GM23338 (cell line): ENCODE results near the gene UTS2R. TPM values are rescaled to one million over a fixed set of nuclear protein-coding genes. Genes with fewer than 3 reads are reported as not detected.
A peak's percentile ranks its signal among the peaks of the same experiment; 100 is the strongest.

Experiments used
- ATAC-seq: fragments of 200-7000 bp; cut with Tn5 transposase; 3 replicates; pipeline ENCODE4 v1.9.1; 2020
- DNase-seq: peaks from one replicate; pipeline ENCODE4 v3.0.0-alpha.2; 2015; ENCODE audit warnings: low spot score
- H2AFZ ChIP-seq: fragments of 200-600 bp; sonication (generic); 2 replicates; pipeline ENCODE4 v1.8.0; 2016; ENCODE audit warnings: antibody characterized with exemption, mild to moderate bottlenecking, moderate library complexity
- H3F3A ChIP-seq: fragments of 200-600 bp; sonication (generic); replicated peaks from 2 replicates; pipeline ENCODE4 v1.8.0; 2017; ENCODE audit warnings: antibody characterized with exemption, mixed run types, low read depth
- H3K27ac ChIP-seq: fragments of 200-600 bp; sonication (generic); 2 replicates; pipeline ENCODE4 v1.6.1; 2016; ENCODE audit warnings: low read depth
- H3K27me3 ChIP-seq: fragments of 200-600 bp; sonication (generic); 2 replicates; pipeline ENCODE4 v1.8.0; 2016; ENCODE audit warnings: mild to moderate bottlenecking, mixed run types, moderate library complexity; ENCODE audit not compliant: insufficient read depth
- H3K36me3 ChIP-seq: fragments of 200-600 bp; sonication (generic); 2 replicates; pipeline ENCODE4 v1.8.0; 2016; ENCODE audit warnings: mild to moderate bottlenecking; ENCODE audit not compliant: insufficient read depth
- H3K4me1 ChIP-seq: fragments of 200-600 bp; sonication (generic); 2 replicates; pipeline ENCODE4 v1.8.0; 2016; ENCODE audit warnings: mild to moderate bottlenecking, moderate library complexity; ENCODE audit not compliant: insufficient read depth
- H3K4me2 ChIP-seq: fragments of 200-600 bp; sonication (generic); 2 replicates; pipeline ENCODE4 v1.7.1; 2017; ENCODE audit warnings: mixed run types
- H3K4me3 ChIP-seq: fragments of 200-600 bp; sonication (generic); 2 replicates; pipeline ENCODE4 v1.6.1; 2016; ENCODE audit warnings: mixed run types
- H3K79me2 ChIP-seq: fragments of 200-600 bp; sonication (generic); replicated peaks from 2 replicates; pipeline ENCODE4 v1.8.0; 2017; ENCODE audit warnings: mild to moderate bottlenecking; ENCODE audit not compliant: insufficient read depth
- H3K9me2 ChIP-seq: fragments of 200-600 bp; sonication (generic); 2 replicates; pipeline ENCODE4 v1.8.0; 2017; ENCODE audit not compliant: insufficient read depth
- H4K20me1 ChIP-seq: fragments of 200-600 bp; sonication (generic); replicated peaks from 2 replicates; pipeline ENCODE4 v1.8.0; 2017; ENCODE audit warnings: mild to moderate bottlenecking; ENCODE audit not compliant: insufficient read depth
- H3K27ac Mint-ChIP-seq: 2 replicates; pipeline ENCODE4 v1.8.0; 2020; ENCODE audit warnings: inconsistent platforms, mild to moderate bottlenecking, moderate library complexity, mixed read lengths
- H3K27me3 Mint-ChIP-seq: 3 replicates; pipeline ENCODE4 v1.8.0; 2022; ENCODE audit warnings: low read depth, mild to moderate bottlenecking, moderate library complexity, mixed read lengths, inconsistent platforms; ENCODE audit not compliant: insufficient read depth, poor library complexity
- H3K36me3 Mint-ChIP-seq: 3 replicates; pipeline ENCODE4 v1.8.0; 2021; ENCODE audit warnings: low read depth, mild to moderate bottlenecking, inconsistent platforms, moderate library complexity, mixed read lengths
- H3K4me1 Mint-ChIP-seq: 3 replicates; pipeline ENCODE4 v1.8.0; 2020; ENCODE audit warnings: mild to moderate bottlenecking, inconsistent platforms, mixed read lengths
- H3K4me3 Mint-ChIP-seq: 3 replicates; pipeline ENCODE4 v1.8.0; 2021; ENCODE audit warnings: moderate library complexity, mild to moderate bottlenecking, inconsistent platforms, mixed read lengths
- H3K9me3 Mint-ChIP-seq: 3 replicates; pipeline ENCODE4 v1.8.0; 2020; ENCODE audit warnings: moderate library complexity, mild to moderate bottlenecking, inconsistent platforms, mixed read lengths
- CREB1 ChIP-seq: fragments of 250-450 bp; sonication (Bioruptor Pico); IDR thresholded peaks from 2 replicates; pipeline ENCODE4 v1.5.0; 2020; ENCODE audit warnings: low read depth, mild to moderate bottlenecking, moderate library complexity
- ETS1 ChIP-seq: IDR thresholded peaks from 2 replicates; pipeline ENCODE4 v1.6.1; 2016; ENCODE audit warnings: antibody characterized with exemption
- EZH2 ChIP-seq: fragments of 200-600 bp; sonication (generic); IDR thresholded peaks from one replicate; pipeline ENCODE4 v1.8.0; 2017; ENCODE audit warnings: antibody characterized with exemption, mild to moderate bottlenecking, low read depth; ENCODE audit not compliant: unreplicated experiment
- JUNB ChIP-seq: IDR thresholded peaks from one replicate; pipeline ENCODE4 v1.6.1; 2016; ENCODE audit warnings: antibody characterized with exemption; ENCODE audit not compliant: unreplicated experiment
- NANOG ChIP-seq: IDR thresholded peaks from 2 replicates; pipeline ENCODE4 v1.6.1; 2016; ENCODE audit warnings: antibody characterized with exemption, borderline replicate concordance
- POLR2AphosphoS5 ChIP-seq: IDR thresholded peaks from 2 replicates; pipeline ENCODE4 v1.6.1; 2016; ENCODE audit warnings: antibody characterized with exemption, low read depth
- STAT1 ChIP-seq: IDR thresholded peaks from one replicate; pipeline ENCODE4 v1.6.1; 2016; ENCODE audit warnings: antibody characterized with exemption; ENCODE audit not compliant: unreplicated experiment
- ZNF114 ChIP-seq: fragments of 250-450 bp; sonication (Bioruptor Pico); IDR thresholded peaks from 2 replicates; pipeline ENCODE4 v1.5.0; 2020; ENCODE audit warnings: mild to moderate bottlenecking, moderate library complexity
- ZNF331 ChIP-seq: fragments of 250-450 bp; sonication (Bioruptor Pico); IDR thresholded peaks from 2 replicates; pipeline ENCODE4 v1.5.0; 2020; ENCODE audit warnings: low read depth, mild to moderate bottlenecking, moderate library complexity
- polyA plus RNA-seq: library from polyadenylated mRNA; unstranded; fragments of >200 nt; fragmentation: Nextera tagmentation; extraction: Ambion mirVana; gene quantifications from 2 replicates; pipeline ENCODE4 v1.2.1, GENCODE V29; 2016
- total RNA-seq: library from RNA; depleted of rRNA; stranded (reverse); fragments of >200 nt; shearing (Covaris generic); gene quantifications from 2 replicates; pipeline ENCODE4 v1.2.3, GENCODE V29; 2014
- TF ChIP-seq, protein P1 (sequence below): fragments of 250-450 bp; sonication (Bioruptor Pico); IDR thresholded peaks from 2 replicates; pipeline ENCODE4 v1.5.0; 2020; ENCODE audit warnings: mild to moderate bottlenecking, moderate library complexity
- TF ChIP-seq, protein P2 (sequence below): IDR thresholded peaks from one replicate; pipeline ENCODE4 v1.6.1; 2018; ENCODE audit warnings: antibody characterized with exemption; ENCODE audit not compliant: unreplicated experiment

Gene UTS2R
- total and polyA plus RNA-seq, 2 experiments from 2014 or later: 0.49 TPM; not detected in 1

GRCh38 chr17:82356845-82357355 is 14.7 kb upstream of the UTS2R start:
- Histone ChIP-seq H3K4me3 (no peak overlapping the region), H4K20me1 (no peaks in the 10 kb centered on the region), H2AFZ (no peak overlapping the region), H3F3A (no peaks in the 10 kb centered on the region), H3K4me2 (no peak overlapping the region; the same call in 1 of the 2 replicates), H3K9me2 (no peaks in the 10 kb centered on the region), H3K27ac (no peak overlapping the region), H3K36me3 (no peaks in the 10 kb centered on the region), H3K4me1 (no peaks in the 10 kb centered on the region), H3K27me3 (no peaks in the 10 kb centered on the region), H3K79me2 (no peaks in the 10 kb centered on the region)
- Mint-ChIP-seq H3K4me3 (no peak overlapping the region), H3K27ac (no peak overlapping the region), H3K27me3 (peaks cover 18% of the 10 kb centered on the region), H3K4me1 (peaks cover 12% of the 10 kb centered on the region), H3K9me3 (no peaks in the 10 kb centered on the region), H3K36me3 (no peaks in the 10 kb centered on the region)
- TF ChIP-seq EZH2: no peak
- TF ChIP-seq STAT1: no peak
- peak; percentile 69 for DNase-seq
- peak; percentile 91 for ATAC-seq

- H4K20me1 ChIP-seq: no peaks in the 10 kb centered on the region
- no peak for DNase-seq
- H3K4me1 Mint-ChIP-seq: peaks cover 12% of the 10 kb centered on the region
- no peaks in the 10 kb centered on the region for H3K36me3 Mint-ChIP-seq
- no peak overlapping the region for H3K27ac Mint-ChIP-seq
- no peak overlapping the region for H2AFZ ChIP-seq
- H3K4me1 ChIP-seq: no peaks in the 10 kb centered on the region
- H3K4me2 ChIP-seq: no peak overlapping the region
- H3K4me3 ChIP-seq: no peak overlapping the region
- H3K36me3 ChIP-seq: no peaks in the 10 kb centered on the region
- peaks cover 17% of the 10 kb centered on the region for H3K27me3 Mint-ChIP-seq
- no peak overlapping the region for H3K27ac ChIP-seq
- peak; percentile 20 for ATAC-seq
- no peak overlapping the region for H3K4me3 Mint-ChIP-seq
- H3F3A ChIP-seq: no peaks in the 10 kb centered on the region
- no peaks in the 10 kb centered on the region for H3K79me2 ChIP-seq
- H3K27me3 ChIP-seq: no peaks in the 10 kb centered on the region
- H3K9me2 ChIP-seq: no peaks in the 10 kb centered on the region
- H3K9me3 Mint-ChIP-seq: no peaks in the 10 kb centered on the region
- no peak for TF ChIP-seq ZNF114
- TF ChIP-seq, protein P1, sequence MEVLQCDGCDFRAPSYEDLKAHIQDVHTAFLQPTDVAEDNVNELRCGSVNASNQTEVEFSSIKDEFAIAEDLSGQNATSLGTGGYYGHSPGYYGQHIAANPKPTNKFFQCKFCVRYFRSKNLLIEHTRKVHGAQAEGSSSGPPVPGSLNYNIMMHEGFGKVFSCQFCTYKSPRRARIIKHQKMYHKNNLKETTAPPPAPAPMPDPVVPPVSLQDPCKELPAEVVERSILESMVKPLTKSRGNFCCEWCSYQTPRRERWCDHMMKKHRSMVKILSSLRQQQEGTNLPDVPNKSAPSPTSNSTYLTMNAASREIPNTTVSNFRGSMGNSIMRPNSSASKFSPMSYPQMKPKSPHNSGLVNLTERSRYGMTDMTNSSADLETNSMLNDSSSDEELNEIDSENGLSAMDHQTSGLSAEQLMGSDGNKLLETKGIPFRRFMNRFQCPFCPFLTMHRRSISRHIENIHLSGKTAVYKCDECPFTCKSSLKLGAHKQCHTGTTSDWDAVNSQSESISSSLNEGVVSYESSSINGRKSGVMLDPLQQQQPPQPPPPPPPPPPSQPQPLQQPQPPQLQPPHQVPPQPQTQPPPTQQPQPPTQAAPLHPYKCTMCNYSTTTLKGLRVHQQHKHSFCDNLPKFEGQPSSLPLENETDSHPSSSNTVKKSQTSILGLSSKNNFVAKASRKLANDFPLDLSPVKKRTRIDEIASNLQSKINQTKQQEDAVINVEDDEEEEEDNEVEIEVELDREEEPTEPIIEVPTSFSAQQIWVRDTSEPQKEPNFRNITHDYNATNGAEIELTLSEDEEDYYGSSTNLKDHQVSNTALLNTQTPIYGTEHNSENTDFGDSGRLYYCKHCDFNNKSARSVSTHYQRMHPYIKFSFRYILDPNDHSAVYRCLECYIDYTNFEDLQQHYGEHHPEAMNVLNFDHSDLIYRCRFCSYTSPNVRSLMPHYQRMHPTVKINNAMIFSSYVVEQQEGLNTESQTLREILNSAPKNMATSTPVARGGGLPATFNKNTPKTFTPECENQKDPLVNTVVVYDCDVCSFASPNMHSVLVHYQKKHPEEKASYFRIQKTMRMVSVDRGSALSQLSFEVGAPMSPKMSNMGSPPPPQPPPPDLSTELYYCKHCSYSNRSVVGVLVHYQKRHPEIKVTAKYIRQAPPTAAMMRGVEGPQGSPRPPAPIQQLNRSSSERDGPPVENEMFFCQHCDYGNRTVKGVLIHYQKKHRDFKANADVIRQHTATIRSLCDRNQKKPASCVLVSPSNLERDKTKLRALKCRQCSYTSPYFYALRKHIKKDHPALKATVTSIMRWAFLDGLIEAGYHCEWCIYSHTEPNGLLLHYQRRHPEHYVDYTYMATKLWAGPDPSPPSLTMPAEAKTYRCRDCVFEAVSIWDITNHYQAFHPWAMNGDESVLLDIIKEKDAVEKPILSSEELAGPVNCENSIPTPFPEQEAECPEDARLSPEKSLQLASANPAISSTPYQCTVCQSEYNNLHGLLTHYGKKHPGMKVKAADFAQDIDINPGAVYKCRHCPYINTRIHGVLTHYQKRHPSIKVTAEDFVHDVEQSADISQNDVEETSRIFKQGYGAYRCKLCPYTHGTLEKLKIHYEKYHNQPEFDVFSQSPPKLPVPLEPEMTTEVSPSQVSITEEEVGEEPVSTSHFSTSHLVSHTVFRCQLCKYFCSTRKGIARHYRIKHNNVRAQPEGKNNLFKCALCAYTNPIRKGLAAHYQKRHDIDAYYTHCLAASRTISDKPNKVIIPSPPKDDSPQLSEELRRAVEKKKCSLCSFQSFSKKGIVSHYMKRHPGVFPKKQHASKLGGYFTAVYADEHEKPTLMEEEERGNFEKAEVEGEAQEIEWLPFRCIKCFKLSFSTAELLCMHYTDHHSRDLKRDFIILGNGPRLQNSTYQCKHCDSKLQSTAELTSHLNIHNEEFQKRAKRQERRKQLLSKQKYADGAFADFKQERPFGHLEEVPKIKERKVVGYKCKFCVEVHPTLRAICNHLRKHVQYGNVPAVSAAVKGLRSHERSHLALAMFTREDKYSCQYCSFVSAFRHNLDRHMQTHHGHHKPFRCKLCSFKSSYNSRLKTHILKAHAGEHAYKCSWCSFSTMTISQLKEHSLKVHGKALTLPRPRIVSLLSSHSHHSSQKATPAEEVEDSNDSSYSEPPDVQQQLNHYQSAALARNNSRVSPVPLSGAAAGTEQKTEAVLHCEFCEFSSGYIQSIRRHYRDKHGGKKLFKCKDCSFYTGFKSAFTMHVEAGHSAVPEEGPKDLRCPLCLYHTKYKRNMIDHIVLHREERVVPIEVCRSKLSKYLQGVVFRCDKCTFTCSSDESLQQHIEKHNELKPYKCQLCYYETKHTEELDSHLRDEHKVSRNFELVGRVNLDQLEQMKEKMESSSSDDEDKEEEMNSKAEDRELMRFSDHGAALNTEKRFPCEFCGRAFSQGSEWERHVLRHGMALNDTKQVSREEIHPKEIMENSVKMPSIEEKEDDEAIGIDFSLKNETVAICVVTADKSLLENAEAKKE (CRISPR knock-in tag): no peak
- TF ChIP-seq STAT1: no peak
- TF ChIP-seq EZH2: no peak
- TF ChIP-seq ETS1: no peak
- no peak for TF ChIP-seq POLR2AphosphoS5
- TF ChIP-seq, protein P2, sequence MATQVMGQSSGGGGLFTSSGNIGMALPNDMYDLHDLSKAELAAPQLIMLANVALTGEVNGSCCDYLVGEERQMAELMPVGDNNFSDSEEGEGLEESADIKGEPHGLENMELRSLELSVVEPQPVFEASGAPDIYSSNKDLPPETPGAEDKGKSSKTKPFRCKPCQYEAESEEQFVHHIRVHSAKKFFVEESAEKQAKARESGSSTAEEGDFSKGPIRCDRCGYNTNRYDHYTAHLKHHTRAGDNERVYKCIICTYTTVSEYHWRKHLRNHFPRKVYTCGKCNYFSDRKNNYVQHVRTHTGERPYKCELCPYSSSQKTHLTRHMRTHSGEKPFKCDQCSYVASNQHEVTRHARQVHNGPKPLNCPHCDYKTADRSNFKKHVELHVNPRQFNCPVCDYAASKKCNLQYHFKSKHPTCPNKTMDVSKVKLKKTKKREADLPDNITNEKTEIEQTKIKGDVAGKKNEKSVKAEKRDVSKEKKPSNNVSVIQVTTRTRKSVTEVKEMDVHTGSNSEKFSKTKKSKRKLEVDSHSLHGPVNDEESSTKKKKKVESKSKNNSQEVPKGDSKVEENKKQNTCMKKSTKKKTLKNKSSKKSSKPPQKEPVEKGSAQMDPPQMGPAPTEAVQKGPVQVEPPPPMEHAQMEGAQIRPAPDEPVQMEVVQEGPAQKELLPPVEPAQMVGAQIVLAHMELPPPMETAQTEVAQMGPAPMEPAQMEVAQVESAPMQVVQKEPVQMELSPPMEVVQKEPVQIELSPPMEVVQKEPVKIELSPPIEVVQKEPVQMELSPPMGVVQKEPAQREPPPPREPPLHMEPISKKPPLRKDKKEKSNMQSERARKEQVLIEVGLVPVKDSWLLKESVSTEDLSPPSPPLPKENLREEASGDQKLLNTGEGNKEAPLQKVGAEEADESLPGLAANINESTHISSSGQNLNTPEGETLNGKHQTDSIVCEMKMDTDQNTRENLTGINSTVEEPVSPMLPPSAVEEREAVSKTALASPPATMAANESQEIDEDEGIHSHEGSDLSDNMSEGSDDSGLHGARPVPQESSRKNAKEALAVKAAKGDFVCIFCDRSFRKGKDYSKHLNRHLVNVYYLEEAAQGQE: no peak
- no peak for TF ChIP-seq CREB1
- no peak for TF ChIP-seq JUNB
- no peak for TF ChIP-seq NANOG
- TF ChIP-seq ZNF331 (CRISPR knock-in tag): no peak
These were observed 14.2 kb upstream of the UTS2R start for GRCh38 chr17:82357394-82357793.
